ENCODE measurements around the gene IFNB1. TPM values are rescaled to one million over a fixed set of nuclear protein-coding genes. Genes with fewer than 3 reads are reported as not detected.

IFNB1 gene
- total and polyA plus RNA-seq, 12 donors: not detected

- WGBS, 2 donors: 89 to 91% methylated on average over 1 of the region's 1 CpG
- no peak for ATAC-seq
Observed at GRCh38 chr9:21078702-21079101, 960 bp upstream of the IFNB1 start.

GRCh38 chr9:21075484-21075883 is 2.3 kb downstream of the IFNB1 start:
- H3K27ac ChIP-seq: no peak overlapping the region
- peaks cover 0 to 15% (median 4%) of the 10 kb centered on the region in 9 donors for H3K4me1 ChIP-seq
- intact Hi-C loops (cut with DNase I): no loop called here
- TF ChIP-seq CTCF (IDR thresholded peaks at IDR 0.05): no peak
- no peak for ATAC-seq
- 58 to 61% methylated on average over 3 of the region's 3 CpGs for WGBS, 2 donors
- DNase-seq: no peak
- no peak overlapping the region for H3K4me3 ChIP-seq
- H3K36me3 ChIP-seq: no peaks in the 10 kb centered on the region
- no peaks in the 10 kb centered on the region for H3K27me3 ChIP-seq
- H3K9me3 ChIP-seq: no peaks in the 10 kb centered on the region

More at GRCh38 chr9:21078702-21079101, 960 bp upstream of the IFNB1 start:
- no peak for TF ChIP-seq CTCF (IDR thresholded peaks at IDR 0.05)
- no peak for DNase-seq
- intact Hi-C loops (cut with DNase I): no loop called here
- H3K36me3 ChIP-seq: no peaks in the 10 kb centered on the region
- no peak overlapping the region for H3K4me3 ChIP-seq
- H3K9me3 ChIP-seq: no peaks in the 10 kb centered on the region
- no peaks in the 10 kb centered on the region for H3K27me3 ChIP-seq
- H3K27ac ChIP-seq: no peak overlapping the region
- H3K4me1 ChIP-seq: peaks cover 0 to 29% (median 8%) of the 10 kb centered on the region in 9 donors

GRCh38 chr9:21070906-21071305 is 6.8 kb downstream of the IFNB1 start:
- no peak for TF ChIP-seq CTCF (IDR thresholded peaks at IDR 0.05)
- intact Hi-C loops (cut with DNase I): loop anchor here in 1 of 10 donors (5.0 kb wide), 1 partner anchor 39 kb away; the partner anchor contains the start of gene HACD4
- no peaks in the 10 kb centered on the region for H3K27me3 ChIP-seq

GRCh38 chr9:21070171-21070571 is 7.6 kb downstream of the IFNB1 start:
- H3K4me3 ChIP-seq: peak overlapping the region in 5 of 10 donors; percentile 3 to 21 (median 16)
- peak overlapping the region in 5 of 10 donors; percentile 15 to 32 (median 29) for H3K27ac ChIP-seq

More at GRCh38 chr9:21070906-21071305, 6.8 kb downstream of the IFNB1 start:
- ATAC-seq (no peak), DNase-seq (no peak)
- H3K36me3 ChIP-seq: no peaks in the 10 kb centered on the region
- no peaks in the 10 kb centered on the region for H3K9me3 ChIP-seq
- no peak overlapping the region for H3K27ac ChIP-seq
- H3K4me1 ChIP-seq: peaks cover 0 to 18% (median 13%) of the 10 kb centered on the region in 9 donors
- H3K4me3 ChIP-seq: no peak overlapping the region

More at GRCh38 chr9:21070171-21070571, 7.6 kb downstream of the IFNB1 start:
- peak in 5 of 9 donors; percentile 27 to 43 (median 33) for TF ChIP-seq CTCF (IDR thresholded peaks at IDR 0.05)
- ATAC-seq (peak; percentile 82 to 97 (median 94)), DNase-seq (peak; percentile 20 to 73)
- 6 to 8% methylated on average over 4 of the region's 4 CpGs for WGBS, 2 donors
- Histone ChIP-seq H3K27me3 (no peaks in the 10 kb centered on the region), H3K9me3 (no peaks in the 10 kb centered on the region), H3K4me1 (peaks cover 0 to 18% (median 13%) of the 10 kb centered on the region in 9 donors), H3K36me3 (no peaks in the 10 kb centered on the region)
- intact Hi-C loops (cut with DNase I): loop anchor here in 1 of 10 donors (5.0 kb wide), 1 partner anchor 38 kb away; the partner anchor contains the start of gene HACD4
